OCI-LY7 (cell line): ENCODE measurements around the gene NDRG2. TPM values are rescaled to one million over a fixed set of nuclear protein-coding genes. Genes with fewer than 3 reads are reported as not detected.

Experiments
- BruUV-seq: library from RNA; stranded (reverse); fragments of 400-500 nt; replicated peaks from 2 replicates; lab custom pipeline; 2021; lab: Mats Ljungman, UMichigan
- CTCF ChIA-PET: fragments of 300-600 bp; sonication (Branson Sonifier 250); formaldehyde crosslinking; loops from one replicate; lab custom pipeline; 2022; ENCODE audit warnings: antibody characterized with exemption; ENCODE audit not compliant: unreplicated experiment; lab: Charles Lee
- POLR2A ChIA-PET: fragments of 300-600 bp; sonication (Branson Sonifier 250); formaldehyde crosslinking; loops from one replicate; lab custom pipeline; 2022; ENCODE audit warnings: antibody characterized with exemption; lab: Charles Lee
- DNase-seq: peaks from one replicate; pipeline ENCODE4 v3.0.0-alpha.2; 2015; ENCODE audit warnings: low spot score
- H2AFZ ChIP-seq: fragments of 200-600 bp; sonication (generic), shearing (Covaris generic); 2 replicates; pipeline ENCODE4 v1.6.1; 2014; ENCODE audit warnings: mild to moderate bottlenecking, antibody characterized with exemption, low read length, moderate library complexity
- H3K27ac ChIP-seq: fragments of 200-600 bp; sonication (generic); 2 replicates; pipeline ENCODE4 v1.5.1; 2014; ENCODE audit warnings: mixed run types, low read depth, mild to moderate bottlenecking, moderate library complexity, low read length, inconsistent platforms; ENCODE audit not compliant: poor library complexity, severe bottlenecking
- H3K36me3 ChIP-seq: fragments of 200-600 bp; sonication (generic); 2 replicates; pipeline ENCODE4 v1.6.1; 2014; ENCODE audit warnings: mild to moderate bottlenecking, antibody characterized with exemption, low read length, moderate library complexity, mixed read lengths; ENCODE audit not compliant: insufficient read depth
- H3K4me1 ChIP-seq: fragments of 200-600 bp; sonication (generic); 2 replicates; pipeline ENCODE4 v1.5.1; 2014; ENCODE audit warnings: mild to moderate bottlenecking, low read length; ENCODE audit not compliant: insufficient read depth, poor library complexity, severe bottlenecking
- H3K4me2 ChIP-seq: fragments of 200-600 bp; sonication (generic); 2 replicates; pipeline ENCODE4 v1.6.1; 2014; ENCODE audit warnings: mild to moderate bottlenecking, low read length
- H3K4me3 ChIP-seq: fragments of 200-600 bp; sonication (generic); 2 replicates; pipeline ENCODE4 v1.5.1; 2014; ENCODE audit warnings: mild to moderate bottlenecking, low read depth, low read length; ENCODE audit not compliant: poor library complexity, severe bottlenecking
- H3K79me2 ChIP-seq: fragments of 200-600 bp; sonication (generic); 2 replicates; pipeline ENCODE4 v1.6.1; 2016; ENCODE audit warnings: low read depth, mild to moderate bottlenecking, low read length, moderate library complexity, mixed read lengths; ENCODE audit not compliant: insufficient read depth
- H3K9me2 ChIP-seq: fragments of 200-600 bp; sonication (generic); 2 replicates; pipeline ENCODE4 v1.6.1; 2016; ENCODE audit warnings: mild to moderate bottlenecking, low read length, mixed read lengths; ENCODE audit not compliant: insufficient read depth
- H3K9me3 ChIP-seq: fragments of 200-600 bp; sonication (generic); 2 replicates; pipeline ENCODE4 v1.6.1; 2014; ENCODE audit warnings: mild to moderate bottlenecking, mixed run types, low read length, mixed read lengths
- H4K20me1 ChIP-seq: fragments of 200-600 bp; sonication (generic); 2 replicates; pipeline ENCODE4 v1.6.1; 2014; ENCODE audit warnings: mild to moderate bottlenecking, antibody characterized with exemption, low read length, moderate library complexity, mixed read lengths; ENCODE audit not compliant: insufficient read depth
- CTCF ChIP-seq: fragments of 200-600 bp; sonication (generic); conservative IDR thresholded peaks from 2 replicates; pipeline ENCODE4 v1.5.1; 2014; ENCODE audit warnings: mild to moderate bottlenecking, antibody characterized with exemption, low read length, moderate library complexity, mixed read lengths
- EZH2phosphoT487 ChIP-seq: fragments of 200-600 bp; sonication (generic); IDR thresholded peaks from 2 replicates; pipeline ENCODE4 v1.6.1; 2018; ENCODE audit warnings: low read depth, borderline replicate concordance, mild to moderate bottlenecking, mixed run types, antibody characterized with exemption, low read length, moderate library complexity, mixed read lengths
- intact Hi-C: fragments of 100-400 bp; cut with micrococcal nuclease; formaldehyde crosslinking; loops from one replicate; pipeline ENCODE4 v1.10.0; 2022; ENCODE audit not compliant: unreplicated experiment
- total RNA-seq, 2 experiments: library from RNA; depleted of rRNA in 1 of 2; stranded (reverse); fragments of >200 nt in 1 of 2; shearing (Covaris generic) in 1 of 2; gene quantifications; 2 replicates each; pipeline ENCODE4 v1.2.3, GENCODE V29; 2014 to 2022

NDRG2 gene
- total RNA-seq, 2 experiments from 2014 or later, result not detected

- POLR2A ChIA-PET, result interaction anchor here (0.6 to 1.9 kb wide), 6 partner anchors 10 to 602 kb away, joined by 3 to 6 read pairs (median 4); no protein-coding TSS in a partner anchor
- Histone ChIP-seq H4K20me1 (no peaks in the 10 kb centered on the region), H3K9me3 (no peaks in the 10 kb centered on the region), H3K4me3 (peak overlapping the region; percentile 75), H3K9me2 (no peaks in the 10 kb centered on the region), H3K79me2 (no peaks in the 10 kb centered on the region), H3K4me2 (peak overlapping the region; percentile 95), H3K4me1 (peaks cover 13% of the 10 kb centered on the region), H3K36me3 (no peaks in the 10 kb centered on the region), H2AFZ (peak overlapping the region; percentile 97), H3K27ac (no peak overlapping the region)
- TF ChIP-seq EZH2phosphoT487, result no peak
- peak; percentile 91 for TF ChIP-seq CTCF
- intact Hi-C loops, result loop anchor here (1.0 to 5.0 kb wide), 4 partner anchors 70 to 289 kb away; partner anchors contain the start of gene RNASE4
- CTCF ChIA-PET, result interaction anchor here (0.6 to 1.7 kb wide), 19 partner anchors 8 to 711 kb away, joined by 3 to 11 read pairs (median 4); no protein-coding TSS in a partner anchor
- no TSS peak for BruUV-seq
- DNase-seq, result peak; percentile 87
These were observed 53.7 kb downstream of the NDRG2 start for GRCh38 chr14:20970983-20971704.

- no peaks in the 10 kb centered on the region for H3K79me2 ChIP-seq
- H3K4me2 ChIP-seq, result peak overlapping the region; percentile 95
- DNase-seq, result no peak
- H2AFZ ChIP-seq, result peak overlapping the region; percentile 97
- peaks cover 13% of the 10 kb centered on the region for H3K4me1 ChIP-seq
- H3K9me3 ChIP-seq, result no peaks in the 10 kb centered on the region
- H4K20me1 ChIP-seq, result no peaks in the 10 kb centered on the region
- no peaks in the 10 kb centered on the region for H3K9me2 ChIP-seq
- H3K36me3 ChIP-seq, result no peaks in the 10 kb centered on the region
- peak overlapping the region; percentile 75 for H3K4me3 ChIP-seq
- H3K27ac ChIP-seq, result no peak overlapping the region
- no peak for TF ChIP-seq CTCF
- intact Hi-C loops, result loop anchor here (2.0 to 5.0 kb wide), 2 partner anchors 70 to 288 kb away; partner anchors contain the start of gene RNASE4
- BruUV-seq, result no TSS peak
- ChIA-PET CTCF (interaction anchor here (0.5 to 1.7 kb wide), 14 partner anchors 8 to 272 kb away, joined by 3 to 11 read pairs (median 4); no protein-coding TSS in a partner anchor), POLR2A (interaction anchor here (0.6 to 1.9 kb wide), 5 partner anchors 10 to 602 kb away, joined by 3 to 6 read pairs (median 3); no protein-coding TSS in a partner anchor)
These were observed 54.2 kb downstream of the NDRG2 start for GRCh38 chr14:20970647-20970982.

DNA sequence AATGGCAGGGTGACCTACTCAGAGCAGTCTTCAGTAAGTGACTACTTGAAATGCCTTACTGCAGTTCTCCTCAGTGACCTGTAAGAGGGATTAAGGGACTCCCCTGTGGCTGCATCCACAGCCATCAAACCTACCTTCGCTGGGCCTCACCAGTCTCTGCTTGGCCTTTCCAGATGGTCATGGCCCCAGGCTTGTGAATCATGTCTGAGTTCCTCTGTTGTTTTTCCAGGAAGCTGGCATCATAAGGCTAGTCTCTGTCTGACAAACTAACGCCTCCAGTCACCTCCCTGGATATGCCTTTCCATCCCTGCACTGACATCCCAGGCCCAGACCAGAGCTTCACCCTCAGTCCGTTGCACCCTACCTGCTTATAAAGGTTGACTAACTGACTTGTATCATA is 55.5 kb downstream of the NDRG2 start:
- peaks cover 13% of the 10 kb centered on the region for H3K4me1 ChIP-seq
- H3K79me2 ChIP-seq, result no peaks in the 10 kb centered on the region
- no peak overlapping the region for H3K4me2 ChIP-seq
- H3K4me3 ChIP-seq, result no peak overlapping the region
- no peak for TF ChIP-seq CTCF
- no peak for TF ChIP-seq EZH2phosphoT487
- no peaks in the 10 kb centered on the region for H3K36me3 ChIP-seq
- no TSS peak for BruUV-seq
- ChIA-PET CTCF (no interaction called here), POLR2A (interaction anchor here (1.9 kb wide), 1 partner anchor 9 kb away, joined by 6 read pairs; no protein-coding TSS in a partner anchor)
- intact Hi-C loops, result no loop called here
- DNase-seq, result no peak
- H3K9me2 ChIP-seq, result no peaks in the 10 kb centered on the region
- H3K27ac ChIP-seq, result no peak overlapping the region
- H4K20me1 ChIP-seq, result no peaks in the 10 kb centered on the region
- no peaks in the 10 kb centered on the region for H3K9me3 ChIP-seq
- H2AFZ ChIP-seq, result no peak overlapping the region
